UCSD-AML1 (cell line): ENCODE data around the gene UMPS.
"Not testable (repeated sequence)": the region's sequence is repeated elsewhere in the genome, so short reads cannot be mapped to it uniquely, and the experiment has no call there.

ENCODE experiments used
- DNase-seq: peaks from one replicate; lab custom pipeline; 2025; ENCODE audit not compliant: unreplicated experiment; lab: John Stamatoyannopoulos, UW

The UMPS gene

GRCh38 chr3:124705552-124705951 lies 24.7 kb upstream of the UMPS start:
- DNase-seq: no peak

- not testable (repeated sequence) for DNase-seq
These were observed 23.0 kb upstream of the UMPS start for GRCh38 chr3:124707223-124707622.

GRCh38 chr3:124707656-124708062 lies 22.6 kb upstream of the UMPS start:
- no peak for DNase-seq

- no peak for DNase-seq
These were observed 15.9 kb upstream of the UMPS start for GRCh38 chr3:124714223-124714853.

- no peak for DNase-seq
These were observed 7.7 kb upstream of the UMPS start for GRCh38 chr3:124722589-124722988.

- no peak for DNase-seq
These were observed 667 bp downstream of the UMPS start for GRCh38 chr3:124730941-124731297.

- DNase-seq: no peak
These were observed 1.5 kb downstream of the UMPS start for GRCh38 chr3:124731760-124732159.

GRCh38 chr3:124741027-124741426 lies 10.8 kb downstream of the UMPS start:
- no peak for DNase-seq

- DNase-seq: no peak
These were observed 15.5 kb downstream of the UMPS start for GRCh38 chr3:124745756-124746155.

- no peak for DNase-seq
These were observed 17.1 kb downstream of the UMPS start for GRCh38 chr3:124747111-124747981.

- no peak for DNase-seq
These were observed 18.4 kb downstream of the UMPS start for GRCh38 chr3:124748560-124749198.

GRCh38 chr3:124749877-124750276 lies 19.6 kb downstream of the UMPS start:
- not testable (repeated sequence) for DNase-seq

- no peak for DNase-seq
These were observed 21.2 kb downstream of the UMPS start for GRCh38 chr3:124751501-124751900.

GRCh38 chr3:124752051-124752450 lies 21.8 kb downstream of the UMPS start:
- DNase-seq: no peak

- DNase-seq: not testable (repeated sequence)
These were observed 27.7 kb downstream of the UMPS start for GRCh38 chr3:124757926-124758325.

GRCh38 chr3:124758851-124759635 lies 28.8 kb downstream of the UMPS start:
- no peak for DNase-seq

- DNase-seq: no peak
These were observed 29.6 kb downstream of the UMPS start for GRCh38 chr3:124759666-124760401.

GRCh38 chr3:124760601-124761000 lies 30.3 kb downstream of the UMPS start:
- no peak for DNase-seq

- peak; percentile 80 for DNase-seq
These were observed 31.1 kb downstream of the UMPS start for GRCh38 chr3:124761250-124761796.

- no peak for DNase-seq
These were observed 31.8 kb downstream of the UMPS start for GRCh38 chr3:124761935-124762660.
